ENCODE data around the gene ELL2. TPM values are rescaled to one million over a fixed set of nuclear protein-coding genes. Genes with fewer than 3 reads are reported as not detected.

ELL2 gene
- total and polyA plus RNA-seq, 2 of the 13 experiments (the other 11 are each of a cell fraction or from before 2014, with no cell fraction given): 78.9 to 97.1 TPM

- TF ChIP-seq ERF (CRISPR knock-in tag; IDR thresholded peaks at IDR 0.05) (peak; percentile 55), SRSF1 (optimal IDR thresholded peaks at IDR 0.05; ENCODE audit: low read depth, low read length) (no peak), MLXIP (CRISPR knock-in tag; IDR thresholded peaks at IDR 0.05; ENCODE audit: borderline replicate concordance) (peak; percentile 38; the same call in 1 of the 2 replicates), E2F5 (CRISPR knock-in tag; conservative IDR thresholded peaks at IDR 0.05) (0 out of 2 replicates have a peak, but pooled peaks have one; percentile 56), KDM6A (CRISPR knock-in tag; IDR thresholded peaks at IDR 0.05; ENCODE audit: low read depth) (peak; percentile 55), ZNF451 (CRISPR knock-in tag; IDR thresholded peaks at IDR 0.05) (peak; percentile 88; the same call in 1 of the 2 replicates), ZIK1 (CRISPR knock-in tag; IDR thresholded peaks at IDR 0.05; ENCODE audit: borderline replicate concordance, low read depth) (peak; percentile 94), ISX (CRISPR knock-in tag; conservative IDR thresholded peaks at IDR 0.05) (0 out of 2 replicates have a peak, but pooled peaks have one; percentile 81), JUNB (CRISPR knock-in tag; IDR thresholded peaks at IDR 0.05; ENCODE audit: borderline replicate concordance) (peak; percentile 79; the same call in 1 of the 2 replicates), SSRP1 (CRISPR knock-in tag; IDR thresholded peaks at IDR 0.05) (no peak), ZNF615 (CRISPR knock-in tag; IDR thresholded peaks at IDR 0.05; ENCODE audit: borderline replicate concordance) (no peak), ZGPAT (CRISPR knock-in tag; IDR thresholded peaks at IDR 0.05) (peak; percentile 78), MIXL1 (CRISPR knock-in tag; IDR thresholded peaks at IDR 0.05) (no peak), ETV6 (CRISPR knock-in tag; conservative IDR thresholded peaks at IDR 0.05) (0 out of 2 replicates have a peak, but pooled peaks have one; percentile 37), PREB (CRISPR knock-in tag; IDR thresholded peaks at IDR 0.05) (no peak), ZNF674 (CRISPR knock-in tag; IDR thresholded peaks at IDR 0.05; ENCODE audit: low read depth) (no peak), CCAR2 (optimal IDR thresholded peaks at IDR 0.05; ENCODE audit: low read depth, low read length) (peak; percentile 55), ZNF235 (CRISPR knock-in tag; IDR thresholded peaks at IDR 0.05; ENCODE audit: borderline replicate concordance) (no peak)
- TF ChIP-seq, protein P1, sequence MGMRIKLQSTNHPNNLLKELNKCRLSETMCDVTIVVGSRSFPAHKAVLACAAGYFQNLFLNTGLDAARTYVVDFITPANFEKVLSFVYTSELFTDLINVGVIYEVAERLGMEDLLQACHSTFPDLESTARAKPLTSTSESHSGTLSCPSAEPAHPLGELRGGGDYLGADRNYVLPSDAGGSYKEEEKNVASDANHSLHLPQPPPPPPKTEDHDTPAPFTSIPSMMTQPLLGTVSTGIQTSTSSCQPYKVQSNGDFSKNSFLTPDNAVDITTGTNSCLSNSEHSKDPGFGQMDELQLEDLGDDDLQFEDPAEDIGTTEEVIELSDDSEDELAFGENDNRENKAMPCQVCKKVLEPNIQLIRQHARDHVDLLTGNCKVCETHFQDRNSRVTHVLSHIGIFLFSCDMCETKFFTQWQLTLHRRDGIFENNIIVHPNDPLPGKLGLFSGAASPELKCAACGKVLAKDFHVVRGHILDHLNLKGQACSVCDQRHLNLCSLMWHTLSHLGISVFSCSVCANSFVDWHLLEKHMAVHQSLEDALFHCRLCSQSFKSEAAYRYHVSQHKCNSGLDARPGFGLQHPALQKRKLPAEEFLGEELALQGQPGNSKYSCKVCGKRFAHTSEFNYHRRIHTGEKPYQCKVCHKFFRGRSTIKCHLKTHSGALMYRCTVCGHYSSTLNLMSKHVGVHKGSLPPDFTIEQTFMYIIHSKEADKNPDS (CRISPR knock-in tag; IDR thresholded peaks at IDR 0.05): peak; percentile 86
- TF ChIP-seq, protein P2, sequence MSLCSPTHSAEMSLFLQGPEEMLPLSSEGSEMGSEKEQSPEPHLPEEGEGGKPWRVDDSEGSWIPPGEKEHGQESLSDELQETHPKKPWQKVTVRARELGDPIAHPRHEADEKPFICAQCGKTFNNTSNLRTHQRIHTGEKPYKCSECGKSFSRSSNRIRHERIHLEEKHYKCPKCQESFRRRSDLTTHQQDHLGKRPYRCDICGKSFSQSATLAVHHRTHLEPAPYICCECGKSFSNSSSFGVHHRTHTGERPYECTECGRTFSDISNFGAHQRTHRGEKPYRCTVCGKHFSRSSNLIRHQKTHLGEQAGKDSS (CRISPR knock-in tag; IDR thresholded peaks at IDR 0.05; ENCODE audit: borderline replicate concordance, low read depth): 0 out of 2 replicates have a peak, but pooled peaks have one; percentile 62
These were observed 104.3 kb downstream of the ELL2 start (continued) for GRCh38 chr5:95857185-95857945.

All from HepG2 (cell line).